ENCODE measurements around the gene NUP188.

Gene NUP188

GRCh38 chr9:128933731-128934130 is 13.8 kb upstream of the NUP188 start:
- no peak overlapping the region for H3K27ac ChIP-seq
- no peak overlapping the region for H3K4me3 ChIP-seq (ENCODE audit: low read depth in 1 of 2, low read length in 1 of 2)
- no peaks in the 10 kb centered on the region for H3K27me3 ChIP-seq
- no peaks in the 10 kb centered on the region for H3K9me3 ChIP-seq
- no peaks in the 10 kb centered on the region for H3K36me3 ChIP-seq
- no peak for TF ChIP-seq CTCF (IDR thresholded peaks at IDR 0.05)
- H3K4me1 ChIP-seq (ENCODE audit: control insufficient read depth in 1 of 2, insufficient read depth in 1 of 2, low read depth in 1 of 2, low read length in 1 of 2): no peaks in the 10 kb centered on the region

GRCh38 chr9:128936171-128936865 is 11.2 kb upstream of the NUP188 start:
- Histone ChIP-seq H3K9me3 (no peaks in the 10 kb centered on the region), H3K4me1 (ENCODE audit: control insufficient read depth in 1 of 2, insufficient read depth in 1 of 2, low read depth in 1 of 2, low read length in 1 of 2) (no peaks in the 10 kb centered on the region), H3K36me3 (no peaks in the 10 kb centered on the region), H3K4me3 (ENCODE audit: low read depth in 1 of 2, low read length in 1 of 2) (no peak overlapping the region), H3K27ac (no peak overlapping the region), H3K27me3 (no peaks in the 10 kb centered on the region)
- no peak for TF ChIP-seq CTCF (IDR thresholded peaks at IDR 0.05)

GRCh38 chr9:128937310-128938165 is 10.0 kb upstream of the NUP188 start:
- no peaks in the 10 kb centered on the region for H3K4me1 ChIP-seq (ENCODE audit: control insufficient read depth in 1 of 2, insufficient read depth in 1 of 2, low read depth in 1 of 2, low read length in 1 of 2)

GRCh38 chr9:128940271-128940921 is 7.1 kb upstream of the NUP188 start:
- H3K27ac ChIP-seq: no peak overlapping the region
- no peak overlapping the region for H3K4me3 ChIP-seq (ENCODE audit: low read depth in 1 of 2, low read length in 1 of 2)

More at GRCh38 chr9:128937310-128938165, 10.0 kb upstream of the NUP188 start:
- no peaks in the 10 kb centered on the region for H3K36me3 ChIP-seq
- H3K27ac ChIP-seq: no peak overlapping the region
- H3K9me3 ChIP-seq: no peaks in the 10 kb centered on the region
- TF ChIP-seq CTCF (IDR thresholded peaks at IDR 0.05): no peak
- H3K4me3 ChIP-seq (ENCODE audit: low read depth in 1 of 2, low read length in 1 of 2): no peak overlapping the region
- H3K27me3 ChIP-seq: no peaks in the 10 kb centered on the region

More at GRCh38 chr9:128940271-128940921, 7.1 kb upstream of the NUP188 start:
- no peaks in the 10 kb centered on the region for H3K9me3 ChIP-seq
- no peaks in the 10 kb centered on the region for H3K4me1 ChIP-seq (ENCODE audit: control insufficient read depth in 1 of 2, insufficient read depth in 1 of 2, low read depth in 1 of 2, low read length in 1 of 2)
- H3K27me3 ChIP-seq: no peaks in the 10 kb centered on the region
- no peak for TF ChIP-seq CTCF (IDR thresholded peaks at IDR 0.05)
- H3K36me3 ChIP-seq: no peaks in the 10 kb centered on the region
